Kidney (tissue), 14 donors: ENCODE measurements around the gene TGFBR2. TPM values are rescaled to one million over a fixed set of nuclear protein-coding genes. Genes with fewer than 3 reads are reported as not detected.

Source experiments
- DNase-seq, 5 donors: peaks; one replicate each; pipeline ENCODE4 v3.0.0-alpha.2; 2013 to 2020
- FAIRE-seq: peaks from 2 replicates; lab custom pipeline; 2012; peaks lifted over from hg19 to GRCh38; lab: Jason Lieb, UNC
- H3K27ac ChIP-seq, 2 donors: one replicate each; pipeline ENCODE4 v1.7.0; 2013; ENCODE audit warnings: low read depth in 2 of 2, low read length in 2 of 2, inconsistent platforms in 1 of 2
- H3K27me3 ChIP-seq: one replicate; pipeline ENCODE4 v1.7.1; 2013; ENCODE audit warnings: low read length, inconsistent platforms; ENCODE audit not compliant: control insufficient read depth, insufficient read depth
- H3K36me3 ChIP-seq, 3 donors: one replicate each; pipeline versions ENCODE4 v1.7.0 to v1.7.1; 2013; ENCODE audit warnings: low read length in 3 of 3, control low read depth in 1 of 3, inconsistent platforms in 1 of 3; ENCODE audit not compliant: insufficient read depth in 3 of 3, control insufficient read depth in 2 of 3
- H3K4me1 ChIP-seq, 3 donors: one replicate each; pipeline versions ENCODE4 v1.7.0 to v1.7.1; 2013; ENCODE audit warnings: low read length in 3 of 3, inconsistent platforms in 1 of 3, low read depth in 1 of 3; ENCODE audit not compliant: control insufficient read depth in 2 of 3, insufficient read depth in 2 of 3
- H3K4me3 ChIP-seq, 3 donors: one replicate each; pipeline versions ENCODE4 v1.7.0 to v1.8.1; 2013; ENCODE audit warnings: low read length in 3 of 3, control low read depth in 1 of 3, inconsistent platforms in 1 of 3
- H3K9ac ChIP-seq, 3 donors: one replicate each; pipeline versions ENCODE4 v1.7.0 to v1.7.1; 2013; ENCODE audit warnings: low read length in 3 of 3, control low read depth in 1 of 3, inconsistent platforms in 1 of 3
- H3K9me3 ChIP-seq, 3 donors: one replicate each; pipeline versions ENCODE4 v1.7.0 to v1.7.1; 2013; ENCODE audit warnings: low read length in 3 of 3, control low read depth in 1 of 3, inconsistent platforms in 1 of 3; ENCODE audit not compliant: control insufficient read depth in 2 of 3, insufficient read depth in 1 of 3
- intact Hi-C: fragments of 100-400 bp; cut with DNase I; formaldehyde crosslinking; loops from one replicate; pipeline ENCODE4 v1.11.1; 2022
- polyA plus RNA-seq: library from polyadenylated mRNA; stranded (reverse); fragments of 350-450 nt; fragmentation: Illumina TruSeq; extraction: RNeasy Lipid Tissue Mini Kit (QIAGEN cat#74804); gene quantifications from one replicate; pipeline ENCODE4 v1.2.3, GENCODE V29; 2014; ENCODE audit warnings: low read depth, low replicate concordance; ENCODE audit not compliant: insufficient read depth
- total RNA-seq: library from RNA; stranded (reverse); fragmentation: NEBNext Ultra II Directional; extraction: Animal tissue kit (Norgen Biotek cat#: 25700); gene quantifications from one replicate; pipeline ENCODE4 v1.2.1, GENCODE V29; 2021
- TF ChIP-seq, protein P1 (sequence below): IDR thresholded peaks from 3 replicates; pipeline ENCODE4 v1.5.1; 2012; ENCODE audit warnings: mild to moderate bottlenecking, moderate library complexity, borderline replicate concordance; ENCODE audit not compliant: insufficient read depth; ENCODE audit errors: extremely low read depth
- donor health status: control.
- donor health status: control.
- donor health status: control.
- donor health status: control.
- donor health status: control.
- donor health status: DM: yes; HTN: yes; CAD: no.
- donor health status: Normal renal cell carcinoma (clear cell type).

Gene TGFBR2
- total and polyA plus RNA-seq, 2 donors from 2014 or later, result 81.8 to 243 TPM

DNA sequence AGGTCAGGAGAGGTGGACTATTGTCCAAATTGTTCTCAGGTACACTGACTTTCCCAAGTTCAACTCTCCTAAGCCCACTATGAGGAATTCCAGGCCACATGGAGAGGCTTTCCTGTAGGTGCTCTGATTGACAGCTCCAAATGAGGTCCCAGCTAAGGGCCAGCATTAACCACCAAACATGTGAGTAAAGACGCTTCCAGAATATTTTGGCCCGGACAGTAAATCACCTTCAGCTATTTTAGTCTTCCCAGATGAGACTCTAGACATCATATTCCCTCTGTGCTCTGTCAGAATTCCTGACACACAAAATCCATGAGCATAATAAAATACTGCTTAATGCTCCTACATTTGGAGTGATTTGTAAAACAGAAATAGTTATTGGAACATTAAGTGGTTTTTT is 135.5 kb downstream of the TGFBR2 start:
- no peaks in the 10 kb centered on the region for H3K36me3 ChIP-seq
- TF ChIP-seq, protein P1, sequence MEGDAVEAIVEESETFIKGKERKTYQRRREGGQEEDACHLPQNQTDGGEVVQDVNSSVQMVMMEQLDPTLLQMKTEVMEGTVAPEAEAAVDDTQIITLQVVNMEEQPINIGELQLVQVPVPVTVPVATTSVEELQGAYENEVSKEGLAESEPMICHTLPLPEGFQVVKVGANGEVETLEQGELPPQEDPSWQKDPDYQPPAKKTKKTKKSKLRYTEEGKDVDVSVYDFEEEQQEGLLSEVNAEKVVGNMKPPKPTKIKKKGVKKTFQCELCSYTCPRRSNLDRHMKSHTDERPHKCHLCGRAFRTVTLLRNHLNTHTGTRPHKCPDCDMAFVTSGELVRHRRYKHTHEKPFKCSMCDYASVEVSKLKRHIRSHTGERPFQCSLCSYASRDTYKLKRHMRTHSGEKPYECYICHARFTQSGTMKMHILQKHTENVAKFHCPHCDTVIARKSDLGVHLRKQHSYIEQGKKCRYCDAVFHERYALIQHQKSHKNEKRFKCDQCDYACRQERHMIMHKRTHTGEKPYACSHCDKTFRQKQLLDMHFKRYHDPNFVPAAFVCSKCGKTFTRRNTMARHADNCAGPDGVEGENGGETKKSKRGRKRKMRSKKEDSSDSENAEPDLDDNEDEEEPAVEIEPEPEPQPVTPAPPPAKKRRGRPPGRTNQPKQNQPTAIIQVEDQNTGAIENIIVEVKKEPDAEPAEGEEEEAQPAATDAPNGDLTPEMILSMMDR, result no peak
- H3K9ac ChIP-seq, result no peak overlapping the region
- no peaks in the 10 kb centered on the region for H3K4me1 ChIP-seq
- no peak overlapping the region for H3K4me3 ChIP-seq
- H3K27me3 ChIP-seq, result no peaks in the 10 kb centered on the region
- DNase-seq, result no peak
- no peaks in the 10 kb centered on the region for H3K9me3 ChIP-seq
- intact Hi-C loops, result no loop called here
- H3K27ac ChIP-seq, result no peak overlapping the region
- no peak for FAIRE-seq

DNA sequence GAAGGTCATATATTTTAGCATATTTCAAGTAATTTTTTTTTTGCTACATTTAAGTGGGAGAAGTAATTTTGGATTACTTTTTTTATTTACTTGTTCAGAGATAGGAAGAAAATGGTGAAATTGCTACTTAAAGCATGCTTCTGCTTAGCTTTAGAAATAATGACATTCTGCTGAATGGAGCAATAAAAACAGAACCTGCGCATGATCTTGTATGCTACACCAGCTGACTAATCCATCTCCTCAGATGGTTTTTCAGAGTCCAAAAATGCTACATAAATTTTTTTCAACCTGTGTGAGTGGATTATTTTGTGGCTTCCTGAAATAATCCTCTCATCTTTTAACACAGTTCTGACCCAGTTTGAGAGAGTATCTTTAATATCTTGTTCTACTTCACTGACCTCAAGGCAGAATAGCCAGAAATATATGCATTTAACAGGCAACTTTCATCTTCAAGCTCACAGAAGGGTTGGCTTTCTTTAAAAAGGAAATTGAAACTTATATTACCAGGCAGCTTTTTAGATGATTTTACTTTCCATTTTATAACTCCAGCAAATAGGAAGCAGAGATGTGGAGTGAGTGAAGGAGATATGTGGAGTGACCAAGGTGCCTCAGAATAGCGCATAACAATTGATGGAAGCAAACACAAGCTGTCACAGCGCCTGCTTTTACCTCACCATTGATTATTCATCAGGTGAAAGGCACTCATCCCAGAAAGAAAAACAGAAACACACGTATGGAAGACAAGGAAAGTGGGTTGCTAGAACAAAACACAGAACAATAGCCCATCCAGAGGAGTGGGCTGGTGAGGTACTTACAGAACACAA is 136.6 kb downstream of the TGFBR2 start:
- intact Hi-C loops, result no loop called here
- Histone ChIP-seq H3K27me3 (no peaks in the 10 kb centered on the region), H3K27ac (no peak overlapping the region), H3K4me3 (no peak overlapping the region), H3K36me3 (no peaks in the 10 kb centered on the region), H3K9ac (no peak overlapping the region), H3K9me3 (no peaks in the 10 kb centered on the region), H3K4me1 (no peaks in the 10 kb centered on the region)
- TF ChIP-seq, protein P1, result no peak
- DNase-seq (no peak), FAIRE-seq (peak; percentile 21)
